Psoas muscle (tissue), 8 donors: ENCODE results near the gene KATNIP. TPM values are rescaled to one million over a fixed set of nuclear protein-coding genes. Genes with fewer than 3 reads are reported as not detected.

Experiments used
- ATAC-seq, 4 donors: fragments of 200-7000 bp; cut with Tn5 transposase; one replicate each; pipeline ENCODE4 v1.9.1; 2020; ENCODE audit warnings: moderate library complexity in 3 of 4, mild to moderate bottlenecking in 2 of 4
- DNase-seq, 2 donors: peaks; one replicate each; pipeline ENCODE4 v3.0.0-alpha.2; 2020
- H3K27ac ChIP-seq: fragments of 200-600 bp; one replicate; pipeline ENCODE4 v1.8.0; 2022
- H3K27me3 ChIP-seq, 3 donors: fragments of 200-600 bp in 1 of 3; one replicate each; pipeline versions ENCODE4 v1.6.1 to v1.8.0; 2013 to 2022; ENCODE audit warnings: low read length in 2 of 3, mild to moderate bottlenecking in 2 of 3, moderate library complexity in 1 of 3; ENCODE audit not compliant: insufficient read depth in 3 of 3
- H3K36me3 ChIP-seq, 2 donors: fragments of 200-600 bp in 1 of 2; one replicate each; pipeline versions ENCODE4 v1.6.1 to v1.8.0; 2013 to 2022; ENCODE audit warnings: low read depth in 1 of 2, mild to moderate bottlenecking in 1 of 2, moderate library complexity in 1 of 2; ENCODE audit not compliant: insufficient read depth in 1 of 2
- H3K4me1 ChIP-seq: fragments of 200-600 bp; one replicate; pipeline ENCODE4 v1.8.0; 2022
- H3K4me3 ChIP-seq: fragments of 200-600 bp; one replicate; pipeline ENCODE4 v1.8.0; 2022; ENCODE audit warnings: mild to moderate bottlenecking
- H3K9me3 ChIP-seq: fragments of 200-600 bp; one replicate; pipeline ENCODE4 v1.8.0; 2022
- CTCF ChIP-seq: fragments of 200-600 bp; IDR thresholded peaks from one replicate; pipeline ENCODE4 v1.8.0; 2022; ENCODE audit warnings: antibody characterized with exemption
- WGBS, 3 donors: extraction: QIAGEN DNeasy Blood & Tissue Kit; methylation state at CpG; one replicate each; pipeline versions ENCODE4 v1.1.6 to v1.1.7; 2013; 5-methylcytosine and 5-hydroxymethylcytosine counted together
- intact Hi-C, 2 donors: fragments of 100-400 bp; cut with DNase I; formaldehyde crosslinking; loops; one replicate each; pipeline versions ENCODE4 v1.11.0 to v1.14.2; 2022
- polyA plus RNA-seq, 3 donors: library from polyadenylated mRNA; stranded (reverse); fragments of 200-250 nt; gene quantifications; one replicate each; pipeline ENCODE4 v1.2.3, GENCODE V29; 2013
- total RNA-seq, 4 donors: library from RNA; stranded (reverse); fragmentation: NEBNext Ultra II Directional in 2 of 4; extraction: Animal tissue kit (Norgen Biotek cat#: 25700) in 2 of 4; gene quantifications; one replicate each; pipeline versions ENCODE4 v1.2.1 to v1.2.4, GENCODE V29; 2021 to 2023
- donor health status: healthy with polysubstance abuse.
- donor health status: DM: no; HTN: no; CAD: no; lungs with moderate emphysema.
- donor health status: Bipolar disorder and iron deficiency.
- donor health status: healthy.
- donor health status: DM: yes; HTN: yes; CAD: no.
- donor health status: DM: no; HTN: no; CAD: no.
- donor health status: DM: no; HTN: no; CAD: no.
- donor health status: DM: yes; HTN: yes; CAD: no.

KATNIP gene
- total and polyA plus RNA-seq, 7 donors: 4.5 to 9.6 (median 6.1) TPM

- DNase-seq: no peak
- Histone ChIP-seq H3K4me3 (no peak overlapping the region), H3K27me3 (no peaks in the 10 kb centered on the region), H3K36me3 (no peaks in the 10 kb centered on the region), H3K4me1 (no peaks in the 10 kb centered on the region), H3K9me3 (no peaks in the 10 kb centered on the region), H3K27ac (no peak overlapping the region)
- intact Hi-C loops: no loop called here
- 85 to 94% (median 91%) methylated on average over 1 of the region's 1 CpG for WGBS, 3 donors
- ATAC-seq: no peak
- no peak for TF ChIP-seq CTCF
Measured at GRCh38 chr16:27556471-27556870, 6.5 kb downstream of the KATNIP start.

GRCh38 chr16:27558434-27558833 is 8.5 kb downstream of the KATNIP start:
- no peaks in the 10 kb centered on the region for H3K36me3 ChIP-seq
- ATAC-seq: no peak
- intact Hi-C loops: no loop called here
- no peak for DNase-seq
- 76 to 88% (median 83%) methylated on average over 3 of the region's 3 CpGs for WGBS, 3 donors
- H3K27ac ChIP-seq: no peak overlapping the region
- TF ChIP-seq CTCF: no peak
- no peaks in the 10 kb centered on the region for H3K9me3 ChIP-seq
- no peaks in the 10 kb centered on the region for H3K4me1 ChIP-seq
- no peaks in the 10 kb centered on the region for H3K27me3 ChIP-seq
- no peak overlapping the region for H3K4me3 ChIP-seq

- DNase-seq: no peak
- Histone ChIP-seq H3K4me3 (no peak overlapping the region), H3K36me3 (no peaks in the 10 kb centered on the region), H3K4me1 (no peaks in the 10 kb centered on the region), H3K27ac (no peak overlapping the region), H3K9me3 (no peaks in the 10 kb centered on the region), H3K27me3 (no peaks in the 10 kb centered on the region)
- no peak for ATAC-seq
- TF ChIP-seq CTCF: no peak
- WGBS, 3 donors: 70 to 86% (median 76%) methylated on average over 1 of the region's 1 CpG
- intact Hi-C loops: no loop called here
Measured at GRCh38 chr16:27558932-27559331, 9.0 kb downstream of the KATNIP start.

- no peak overlapping the region for H3K27ac ChIP-seq
Measured at GRCh38 chr16:27561216-27561615, 11.3 kb downstream of the KATNIP start.

More at GRCh38 chr16:27561216-27561615, 11.3 kb downstream of the KATNIP start:
- H3K4me1 ChIP-seq: no peaks in the 10 kb centered on the region
- H3K4me3 ChIP-seq: no peak overlapping the region
- ATAC-seq: no peak
- H3K27me3 ChIP-seq: no peaks in the 10 kb centered on the region
- intact Hi-C loops: no loop called here
- 73 to 83% (median 78%) methylated on average over 8 of the region's 8 CpGs for WGBS, 3 donors
- no peak for DNase-seq
- no peak for TF ChIP-seq CTCF
- H3K9me3 ChIP-seq: no peaks in the 10 kb centered on the region
- no peaks in the 10 kb centered on the region for H3K36me3 ChIP-seq
